PFSK-1 (cell line): ENCODE measurements around the gene CLEC16A.

ENCODE experiments used
- POLR2AphosphoS5 ChIP-seq: IDR thresholded peaks from 2 replicates; pipeline ENCODE4 v1.6.1; 2012; ENCODE audit warnings: low read depth, mild to moderate bottlenecking, control low read depth, low read length, moderate library complexity
- REST ChIP-seq, 2 experiments: IDR thresholded peaks; 2 replicates each; pipeline versions ENCODE4 v1.6.1 to v1.8.0; 2011 to 2012; ENCODE audit warnings: low read depth in 2 of 2, low read length in 2 of 2, control low read depth in 1 of 2, inconsistent platforms in 1 of 2, mild to moderate bottlenecking in 1 of 2, moderate library complexity in 1 of 2; ENCODE audit not compliant: insufficient read depth in 1 of 2
- TAF1 ChIP-seq: IDR thresholded peaks from 2 replicates; pipeline ENCODE4 v1.6.1; 2012; ENCODE audit warnings: low read length, control low read depth, borderline replicate concordance; ENCODE audit not compliant: insufficient read depth

GRCh38 chr16:11039726-11040125 lies 95.4 kb downstream of the CLEC16A start:
- no peak for TF ChIP-seq POLR2AphosphoS5
- TF ChIP-seq REST (IDR thresholded peaks at IDR 0.05; ENCODE audit: insufficient read depth in 1 of 2, low read depth in 2 of 2, low read length in 2 of 2), result no peak
- TF ChIP-seq TAF1, result no peak
